T follicular helper cell (primary cell): ENCODE data around the gene SLC6A20.
"Not testable (repeated sequence)": the region's sequence is repeated elsewhere in the genome, so short reads cannot be mapped to it uniquely, and the experiment has no call there.

ENCODE experiments used
- DNase-seq: peaks from one replicate; pipeline ENCODE4 v3.0.0-alpha.2; 2020; ENCODE audit warnings: low read depth

Gene SLC6A20

DNA sequence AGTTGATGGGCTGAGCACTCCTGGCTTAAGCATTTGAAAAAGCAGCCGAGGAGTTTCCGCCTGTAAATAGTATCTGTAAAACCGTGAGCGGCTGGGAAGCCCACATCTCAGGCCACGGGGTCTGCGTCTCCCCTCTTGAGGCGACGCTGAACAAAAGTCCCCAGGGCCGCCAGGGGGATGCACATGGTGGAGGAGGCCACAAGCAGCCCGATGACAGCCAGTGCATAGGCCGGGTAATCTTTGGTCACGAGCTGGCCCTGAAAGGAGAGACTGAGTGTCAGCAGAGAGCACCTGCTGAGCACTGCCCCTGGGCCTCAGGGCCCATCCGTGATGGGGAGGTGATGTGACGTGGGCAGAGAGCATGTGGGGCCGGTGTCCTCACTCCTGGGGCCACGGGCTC, 37.5 kb downstream of the SLC6A20 start:
- no peak for DNase-seq

DNA sequence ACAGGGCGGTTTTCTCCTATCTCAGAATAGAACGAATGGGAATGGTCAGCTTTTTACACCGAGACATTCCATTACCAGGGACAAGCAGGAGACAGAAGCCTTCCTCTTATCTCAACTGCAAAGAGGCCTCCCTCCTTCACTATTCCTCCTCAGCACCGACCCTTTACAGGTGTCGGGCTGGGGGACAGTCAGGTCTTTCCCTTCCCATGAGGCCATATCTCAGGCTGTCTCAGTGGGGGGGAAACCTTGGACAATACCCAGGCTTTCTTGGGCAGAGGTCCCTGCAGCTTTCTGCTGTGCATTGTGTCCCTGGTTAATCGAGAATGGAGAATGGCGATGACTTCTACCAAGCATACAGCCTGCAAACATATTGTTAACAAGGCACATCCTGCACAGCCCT, 39.2 kb downstream of the SLC6A20 start:
- DNase-seq: not testable (repeated sequence)

GRCh38 chr3:45756055-45756454, 40.3 kb downstream of the SLC6A20 start:
- DNase-seq: no peak

- DNase-seq: no peak
Observed at GRCh38 chr3:45754461-45754860, 41.9 kb downstream of the SLC6A20 start.

DNA sequence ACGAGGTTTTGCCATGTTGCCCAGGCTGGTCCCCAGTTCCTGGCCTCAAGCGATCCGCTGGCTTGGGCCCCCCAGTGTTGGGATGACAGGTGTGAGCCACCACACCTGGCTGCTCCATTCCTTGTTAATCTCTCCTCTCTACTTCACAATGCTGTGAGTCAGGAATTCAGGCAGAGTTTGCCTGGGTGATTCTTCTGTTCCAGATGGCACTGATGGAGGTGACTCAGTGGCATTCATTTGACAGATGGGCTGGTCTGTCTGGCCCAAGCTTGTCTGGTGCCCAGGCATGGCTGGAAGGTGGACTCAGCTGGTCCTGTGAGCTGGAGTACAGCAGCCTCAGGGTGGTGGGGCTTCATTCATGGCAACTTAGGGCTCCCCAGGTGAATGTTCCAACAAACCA, 43.2 kb downstream of the SLC6A20 start:
- no peak for DNase-seq

GRCh38 chr3:45751537-45752242, 44.6 kb downstream of the SLC6A20 start:
- DNase-seq: no peak

- DNase-seq: no peak
Observed at GRCh38 chr3:45749880-45750279, 46.5 kb downstream of the SLC6A20 start.

GRCh38 chr3:45749036-45749600, 47.2 kb downstream of the SLC6A20 start:
- DNase-seq: not testable (repeated sequence)

DNA sequence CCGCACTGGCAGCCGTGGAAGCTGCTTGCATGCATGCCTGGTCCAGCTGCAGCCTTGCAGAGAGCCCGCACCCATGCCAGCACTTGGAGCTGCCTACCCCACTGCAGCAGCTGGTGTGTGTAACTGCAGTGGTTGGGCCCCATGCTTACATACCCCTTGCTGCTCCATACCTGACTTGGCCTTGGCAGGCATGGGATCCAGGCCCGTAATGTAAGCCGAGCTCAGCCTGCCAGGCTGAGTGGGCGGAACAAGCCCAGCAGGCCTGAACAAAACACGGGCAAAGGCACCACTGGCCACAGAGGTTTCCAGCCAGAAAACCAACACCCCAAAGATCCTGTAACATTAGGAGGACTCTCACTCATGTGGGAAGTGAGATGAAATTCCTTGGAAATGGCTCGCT, 48.3 kb downstream of the SLC6A20 start:
- DNase-seq: no peak

GRCh38 chr3:45746777-45747622, 49.3 kb downstream of the SLC6A20 start:
- DNase-seq: no peak

DNA sequence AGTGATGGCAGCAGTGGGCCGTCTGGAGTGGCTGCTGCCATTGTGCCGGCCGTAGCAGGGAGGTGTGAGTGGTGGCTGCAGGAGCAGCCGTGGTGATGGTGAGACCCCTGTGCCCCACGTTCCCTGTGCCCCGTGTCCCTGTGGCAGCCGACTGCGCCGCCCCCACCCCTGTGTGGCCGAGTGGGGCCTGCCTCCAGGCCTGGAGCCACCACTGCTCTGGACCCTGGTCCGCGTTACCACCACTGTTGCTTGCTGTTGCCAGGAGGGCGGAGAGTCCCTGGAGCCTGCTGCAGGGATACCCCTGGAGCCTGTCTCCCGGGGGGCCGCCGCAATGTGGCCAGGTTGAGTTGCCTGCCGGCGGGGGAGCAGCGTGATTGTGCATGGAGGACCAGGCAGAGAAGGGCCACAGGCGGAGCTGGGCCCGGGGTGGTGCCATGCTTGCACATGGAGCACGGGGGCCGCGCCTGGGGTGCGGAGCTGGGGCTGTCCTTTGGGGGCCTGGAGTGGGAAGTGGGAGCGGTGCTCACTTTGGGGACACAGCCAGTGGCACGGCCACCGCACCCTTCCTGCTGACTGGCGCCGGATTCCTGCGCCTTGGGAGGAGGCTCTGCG, 50.1 kb downstream of the SLC6A20 start:
- no peak for DNase-seq

GRCh38 chr3:45742461-45743089, 53.8 kb downstream of the SLC6A20 start:
- DNase-seq: no peak

GRCh38 chr3:45741742-45742460, 54.4 kb downstream of the SLC6A20 start:
- DNase-seq: no peak

GRCh38 chr3:45741247-45741646, 55.1 kb downstream of the SLC6A20 start:
- DNase-seq: no peak

DNA sequence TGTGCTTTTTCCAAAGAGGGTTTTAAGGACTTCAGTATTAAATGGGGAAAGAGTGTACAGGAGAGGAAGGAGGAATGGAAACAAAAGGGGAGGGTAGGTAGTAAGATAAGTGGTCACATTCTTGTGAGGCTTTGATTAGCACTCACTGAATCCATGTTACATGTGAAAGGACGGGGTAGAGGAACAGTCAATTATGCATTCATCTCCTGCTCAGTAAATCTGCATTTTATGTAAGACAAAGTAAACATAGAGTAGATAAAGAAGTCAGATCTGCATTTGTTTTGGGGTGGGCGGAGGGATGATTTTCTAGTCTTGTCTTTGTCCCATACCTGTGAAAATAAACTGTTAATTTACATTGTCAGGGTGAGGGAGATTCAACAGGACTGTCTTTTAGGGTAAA, 56.3 kb downstream of the SLC6A20 start:
- DNase-seq: no peak

DNA sequence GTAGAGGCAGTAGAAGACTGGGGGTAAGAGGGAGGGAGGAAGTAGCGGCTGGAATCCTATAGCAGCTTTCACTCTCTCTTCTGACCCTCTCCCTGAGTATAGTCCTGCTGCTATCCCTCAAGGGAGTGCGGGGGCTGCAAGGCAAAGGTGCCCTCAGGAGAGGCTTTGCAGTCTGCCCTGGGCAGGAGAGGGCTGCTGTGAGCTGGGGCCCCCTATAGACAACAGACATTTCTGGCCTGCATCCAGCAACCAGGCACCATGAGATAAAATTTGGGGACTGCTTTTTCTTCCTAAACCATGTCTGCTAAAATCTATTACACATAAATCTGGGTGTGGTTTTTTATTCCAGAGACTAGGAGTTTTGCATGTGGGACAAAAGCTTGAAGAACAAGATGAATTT, 59.1 kb downstream of the SLC6A20 start:
- DNase-seq: no peak

DNA sequence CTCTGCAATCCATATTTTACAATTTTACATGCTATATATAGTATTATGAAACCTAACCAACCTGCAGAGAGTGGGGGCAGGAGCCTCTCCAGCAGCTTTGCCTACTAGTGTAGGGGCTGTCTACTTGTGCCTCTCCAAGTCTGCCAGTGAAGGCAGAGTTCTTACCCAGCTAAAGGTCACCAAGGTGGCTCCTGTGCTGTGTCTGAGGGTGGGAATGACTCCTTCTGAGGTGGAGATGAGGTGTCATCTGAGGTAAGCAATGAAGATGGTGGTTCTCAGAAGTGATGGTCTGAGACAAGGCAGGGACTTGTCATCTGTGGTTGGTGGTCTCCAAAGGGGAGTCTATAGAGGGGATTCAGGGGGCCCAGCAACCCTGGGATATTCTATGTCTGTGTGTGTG, 59.6 kb downstream of the SLC6A20 start:
- DNase-seq: no peak

DNA sequence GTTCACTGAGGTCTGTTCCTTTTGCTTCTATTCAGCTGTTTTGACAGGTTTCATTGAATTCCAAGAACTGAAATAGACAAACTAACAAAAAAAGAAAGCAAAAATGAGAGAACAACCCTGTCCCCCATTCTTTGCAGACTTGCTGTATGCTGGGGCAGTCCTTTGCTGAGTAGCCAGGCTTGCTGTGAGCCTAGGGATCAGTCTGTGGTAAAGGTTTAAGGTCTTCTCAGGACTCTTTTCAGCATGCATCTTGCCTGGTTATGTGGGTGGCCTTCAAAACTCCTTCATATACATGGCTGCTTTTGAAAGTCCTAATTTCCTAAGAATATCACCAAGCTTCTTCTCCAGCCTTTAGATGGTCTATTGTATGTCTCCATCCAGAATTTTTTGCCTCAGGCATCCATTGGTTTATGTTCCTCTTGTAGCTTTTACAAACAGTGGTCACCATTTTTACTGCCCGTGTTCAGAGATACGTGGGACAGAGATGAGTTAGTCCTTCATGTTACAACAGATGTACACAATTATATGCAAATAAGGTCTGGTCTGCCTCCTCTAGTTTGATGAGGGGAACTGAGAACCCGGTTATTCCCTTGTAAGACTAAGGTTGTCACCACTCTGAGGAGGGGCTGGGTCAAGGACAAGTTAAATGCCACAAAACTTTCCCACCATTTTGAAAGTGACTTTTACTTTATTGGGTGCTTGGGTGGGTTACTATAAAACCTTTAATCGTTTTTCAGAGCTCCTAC, 65.8 kb downstream of the SLC6A20 start:
- DNase-seq: no peak

DNA sequence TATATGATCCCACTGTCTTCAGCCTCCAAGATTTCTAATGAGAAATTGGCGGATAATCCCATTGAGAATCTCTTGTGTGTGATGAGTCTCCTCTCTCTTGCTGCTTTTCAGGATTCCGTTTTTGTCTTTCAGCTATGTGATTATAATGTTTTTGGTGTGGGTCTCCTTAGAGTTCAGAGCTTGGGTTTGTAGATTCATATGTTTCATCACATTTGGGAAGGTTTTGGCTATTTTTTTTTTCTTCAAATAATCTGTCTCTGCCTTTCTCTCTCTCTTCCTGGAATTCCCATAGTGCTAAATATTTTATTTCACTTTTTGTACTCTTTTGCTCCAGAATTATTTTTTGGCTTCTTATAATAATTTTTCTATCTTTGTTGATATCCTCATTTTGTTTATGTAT, 66.7 kb downstream of the SLC6A20 start:
- DNase-seq: no peak

DNA sequence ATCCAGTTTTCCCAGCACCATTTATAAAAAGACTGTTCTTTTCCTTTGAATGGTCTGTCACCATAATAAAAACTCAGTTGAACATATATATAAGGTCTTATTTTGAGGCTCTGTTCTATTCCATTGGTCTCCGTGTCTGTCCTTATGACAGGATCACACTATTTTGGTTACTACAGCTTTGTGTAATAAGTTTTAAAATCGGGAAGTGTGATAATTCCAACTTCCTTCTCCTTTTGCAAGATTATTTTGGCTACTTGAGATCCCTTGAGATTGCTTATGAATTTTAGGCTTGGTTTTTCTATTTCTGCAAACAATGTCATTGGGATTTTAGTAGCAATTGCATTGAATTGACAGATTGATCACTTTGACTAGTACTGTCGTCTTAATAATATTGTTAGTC, 71.4 kb downstream of the SLC6A20 start:
- DNase-seq: no peak
